AG04449 (cell line): ENCODE results near the gene MKRN2.

Source experiments
- CTCF ChIA-PET: fragments of 350-600 bp; formaldehyde crosslinking; extraction: SDS; loops from one replicate; lab custom pipeline; 2021; ENCODE audit warnings: antibody characterized with exemption; lab: Yijun Ruan, JAX
- POLR2A ChIA-PET: fragments of 400-600, 350-600 bp; formaldehyde crosslinking; extraction: SDS; loops from one replicate; lab custom pipeline; 2020; ENCODE audit warnings: antibody characterized with exemption, inconsistent platforms; lab: Yijun Ruan, JAX
- DNase-seq: peaks from one replicate; pipeline ENCODE4 v3.0.0-alpha.2; 2010; ENCODE audit warnings: low read depth, low spot score
- H3K4me3 ChIP-seq: 2 replicates; pipeline ENCODE4 v1.5.1; 2011; ENCODE audit warnings: low read depth, mild to moderate bottlenecking, control low read depth, low read length
- CTCF ChIP-seq: IDR thresholded peaks from one replicate; pipeline ENCODE4 v1.5.1; 2011; ENCODE audit warnings: mild to moderate bottlenecking, moderate library complexity, low read length, control low read depth, inconsistent platforms; ENCODE audit not compliant: insufficient read depth; ENCODE audit errors: missing control alignments

MKRN2 gene

GRCh38 chr3:12569836-12570235 is 12.9 kb downstream of the MKRN2 start:
- TF ChIP-seq CTCF: no peak
- H3K4me3 ChIP-seq: no peak overlapping the region
- DNase-seq: no peak
- CTCF ChIA-PET: interaction anchor here (1.7 to 2.2 kb wide), 2 partner anchors 9 to 11 kb away, joined by 5 read pairs; no protein-coding TSS in a partner anchor
- POLR2A ChIA-PET: no interaction called here

- H3K4me3 ChIP-seq: no peak overlapping the region
- POLR2A ChIA-PET: no interaction called here
- no peak for DNase-seq
- no peak for TF ChIP-seq CTCF
- CTCF ChIA-PET: interaction anchor here (4.0 kb wide), 1 partner anchor 10 kb away, joined by 13 read pairs; no protein-coding TSS in a partner anchor
Measured at GRCh38 chr3:12571986-12572385, 15.1 kb downstream of the MKRN2 start.

GRCh38 chr3:12574131-12574530 is 17.2 kb downstream of the MKRN2 start:
- ChIA-PET CTCF (interaction anchor here (1.1 to 4.0 kb wide), 2 partner anchors 12 to 132 kb away, joined by 3 to 13 read pairs; no protein-coding TSS in a partner anchor), POLR2A (no interaction called here)
- no peak overlapping the region for H3K4me3 ChIP-seq
- TF ChIP-seq CTCF: no peak
- DNase-seq: no peak

- TF ChIP-seq CTCF: no peak
- ChIA-PET CTCF (interaction anchor here (1.0 to 1.4 kb wide), 3 partner anchors 107 to 146 kb away, joined by 3 read pairs; no protein-coding TSS in a partner anchor), POLR2A (no interaction called here)
- DNase-seq: no peak
- H3K4me3 ChIP-seq: no peak overlapping the region
Measured at GRCh38 chr3:12574661-12575060, 17.8 kb downstream of the MKRN2 start.

- ChIA-PET CTCF (interaction anchor here (0.8 to 1.5 kb wide), 2 partner anchors 9 to 442 kb away, joined by 3 to 4 read pairs; no protein-coding TSS in a partner anchor), POLR2A (no interaction called here)
- TF ChIP-seq CTCF: no peak
- no peak for DNase-seq
- H3K4me3 ChIP-seq: no peak overlapping the region
Measured at GRCh38 chr3:12577379-12577778, 20.5 kb downstream of the MKRN2 start.

- TF ChIP-seq CTCF: peak; percentile 8
- no peak overlapping the region for H3K4me3 ChIP-seq
- CTCF ChIA-PET: interaction anchor here (0.8 to 1.5 kb wide), 7 partner anchors 8 to 70 kb away, joined by 3 to 7 read pairs (median 4); no protein-coding TSS in a partner anchor
- DNase-seq: no peak
- POLR2A ChIA-PET: no interaction called here
Measured at GRCh38 chr3:12578742-12579141, 21.9 kb downstream of the MKRN2 start.
